ENCODE measurements around the gene UGT1A9.

DNA sequence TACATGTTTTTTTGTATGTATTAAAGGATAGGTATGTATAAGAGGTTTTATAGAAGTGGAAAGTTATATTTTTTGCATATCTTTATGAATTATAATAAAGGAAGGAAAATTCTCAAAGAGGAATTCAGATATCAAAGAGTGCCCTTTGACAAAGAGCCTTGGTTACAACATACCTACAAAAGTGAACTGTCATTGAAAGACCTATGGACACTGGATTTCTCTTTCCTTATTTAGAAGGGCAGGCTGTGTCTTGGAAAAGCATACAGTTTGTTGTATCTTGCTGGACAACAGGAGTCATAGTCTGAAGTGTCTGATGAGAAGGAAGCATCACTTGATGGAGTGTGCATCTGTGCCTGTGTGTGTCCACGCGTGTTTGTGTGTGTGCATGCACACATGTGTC is 20.3 kb upstream of the UGT1A9 start:
- no peak for TF ChIP-seq CTCF (IDR thresholded peaks at IDR 0.05)
- no peak for TF ChIP-seq POLR2A (IDR thresholded peaks at IDR 0.05)
